GM19035 (cell line): ENCODE measurements around the gene NRTN.
"Not testable (repeated sequence)": the region's sequence is repeated elsewhere in the genome, so short reads cannot be mapped to it uniquely, and the experiment has no call there.

Experiments
- ATAC-seq: cut with Tn5 transposase; IDR thresholded peaks from one replicate; pipeline ENCODE4 v1.9.1; 2021; ENCODE audit not compliant: unreplicated experiment

Gene NRTN

GRCh38 chr19:5832527-5833216, 27.8 kb downstream of the NRTN start:
- ATAC-seq, result no peak

- no peak for ATAC-seq
Measured at GRCh38 chr19:5837761-5838352, 33.0 kb downstream of the NRTN start.

- no peak for ATAC-seq
Measured at GRCh38 chr19:5838353-5839064, 33.6 kb downstream of the NRTN start.

GRCh38 chr19:5839065-5840017, 34.5 kb downstream of the NRTN start, which contains the start of gene FUT6:
TSS of gene FUT6 (minus strand) at chr19:5839702. CDS start at chr19:5832567, 7,135 bp downstream.
- ATAC-seq, result no peak

- not testable (repeated sequence) for ATAC-seq
Measured at GRCh38 chr19:5841735-5842111, 36.9 kb downstream of the NRTN start.

- ATAC-seq, result no peak
Measured at GRCh38 chr19:5843295-5843927, 38.5 kb downstream of the NRTN start.

GRCh38 chr19:5844456-5845433, 39.9 kb downstream of the NRTN start:
- ATAC-seq, result no peak

GRCh38 chr19:5847846-5848245, 43.0 kb downstream of the NRTN start:
- ATAC-seq, result not testable (repeated sequence)

GRCh38 chr19:5848621-5849020, 43.8 kb downstream of the NRTN start:
- ATAC-seq, result not testable (repeated sequence)

- ATAC-seq, result no peak
Measured at GRCh38 chr19:5850189-5850588, 45.3 kb downstream of the NRTN start.

- ATAC-seq, result no peak
Measured at GRCh38 chr19:5850743-5851293, 46.0 kb downstream of the NRTN start.

GRCh38 chr19:5851302-5851701, 46.4 kb downstream of the NRTN start, which contains the start of gene FUT3:
TSS of gene FUT3 (minus strand) at chr19:5851449.
- no peak for ATAC-seq

GRCh38 chr19:5854121-5854520, 49.3 kb downstream of the NRTN start:
- ATAC-seq, result not testable (repeated sequence)

GRCh38 chr19:5855151-5855550, 50.3 kb downstream of the NRTN start:
- not testable (repeated sequence) for ATAC-seq

- no peak for ATAC-seq
Measured at GRCh38 chr19:5857203-5858081, 52.6 kb downstream of the NRTN start.

- ATAC-seq, result no peak
Measured at GRCh38 chr19:5863030-5863665, 58.3 kb downstream of the NRTN start.

GRCh38 chr19:5864013-5864720, 59.3 kb downstream of the NRTN start:
- no peak for ATAC-seq
